HUES48 (cell line): ENCODE measurements around the gene CAAP1.
"Not testable (repeated sequence)": the region's sequence is repeated elsewhere in the genome, so short reads cannot be mapped to it uniquely, and the experiment has no call there.

Experiments
- H3K27ac ChIP-seq: one replicate; pipeline ENCODE4 v1.7.0; 2013; ENCODE audit warnings: low read depth, low read length, inconsistent platforms
- H3K27me3 ChIP-seq: 2 replicates; pipeline ENCODE4 v1.6.1; 2013; ENCODE audit warnings: mild to moderate bottlenecking, low read length; ENCODE audit not compliant: control insufficient read depth, insufficient read depth
- H3K36me3 ChIP-seq: 2 replicates; pipeline ENCODE4 v1.6.1; 2013; ENCODE audit warnings: low read length; ENCODE audit not compliant: control insufficient read depth, insufficient read depth
- H3K4me1 ChIP-seq: 2 replicates; pipeline ENCODE4 v1.6.1; 2013; ENCODE audit warnings: mild to moderate bottlenecking, low read length; ENCODE audit not compliant: control insufficient read depth, insufficient read depth
- H3K4me3 ChIP-seq: 2 replicates; pipeline ENCODE4 v1.5.1; 2013; ENCODE audit warnings: mild to moderate bottlenecking, low read depth, low read length
- H3K9ac ChIP-seq: 2 replicates; pipeline ENCODE4 v1.6.1; 2013; ENCODE audit warnings: mild to moderate bottlenecking, low read depth, low read length, moderate library complexity
- H3K9me3 ChIP-seq: 2 replicates; pipeline ENCODE4 v1.6.1; 2013; ENCODE audit warnings: low read length; ENCODE audit not compliant: control insufficient read depth, insufficient read depth

The CAAP1 gene

DNA sequence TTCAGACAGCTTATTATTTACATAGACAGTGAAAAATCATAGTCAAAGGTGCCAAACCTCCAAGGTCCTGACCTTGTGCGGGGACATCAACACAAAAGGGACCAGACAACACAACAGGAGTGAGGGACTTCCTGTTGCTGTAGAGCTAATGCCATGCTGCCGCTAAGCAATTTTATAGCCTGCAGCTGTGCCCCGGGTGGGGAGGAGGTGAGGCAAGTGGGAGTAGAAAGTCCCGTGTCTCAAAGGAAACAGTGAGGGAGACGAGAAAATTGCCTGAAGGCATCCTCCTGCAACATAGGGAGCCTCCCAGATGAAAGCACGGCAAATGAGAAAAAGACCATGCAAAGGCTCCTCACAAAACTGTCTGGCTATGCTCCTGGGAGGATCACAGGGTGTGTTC lies 58.8 kb downstream of the CAAP1 start:
- H3K27me3 ChIP-seq = no peaks in the 10 kb centered on the region
- H3K9ac ChIP-seq = no peak overlapping the region
- H3K9me3 ChIP-seq = no peaks in the 10 kb centered on the region
- no peak overlapping the region for H3K27ac ChIP-seq
- H3K36me3 ChIP-seq = no peaks in the 10 kb centered on the region; the same call in 1 of the 2 replicates
- H3K4me3 ChIP-seq = no peak overlapping the region
- peaks cover 4% of the 10 kb centered on the region; the same call in 1 of the 2 replicates for H3K4me1 ChIP-seq

GRCh38 chr9:26828391-26828955 lies 64.1 kb downstream of the CAAP1 start:
- not testable (repeated sequence) for H3K9me3 ChIP-seq, H3K27ac ChIP-seq, H3K9ac ChIP-seq, H3K36me3 ChIP-seq, H3K27me3 ChIP-seq, H3K4me3 ChIP-seq, H3K4me1 ChIP-seq

- Histone ChIP-seq H3K9me3 (no peaks in the 10 kb centered on the region), H3K27ac (no peak overlapping the region)
These were observed 77.8 kb downstream of the CAAP1 start for GRCh38 chr9:26814799-26815198.

GRCh38 chr9:26813247-26813646 lies 79.4 kb downstream of the CAAP1 start:
- H3K4me1 ChIP-seq = no peaks in the 10 kb centered on the region
- H3K36me3 ChIP-seq = no peaks in the 10 kb centered on the region
- no peak overlapping the region for H3K9ac ChIP-seq
- no peaks in the 10 kb centered on the region for H3K27me3 ChIP-seq
- H3K27ac ChIP-seq = no peak overlapping the region
- H3K9me3 ChIP-seq = no peaks in the 10 kb centered on the region
- H3K4me3 ChIP-seq = no peak overlapping the region

More at GRCh38 chr9:26814799-26815198, 77.8 kb downstream of the CAAP1 start:
- H3K36me3 ChIP-seq = no peaks in the 10 kb centered on the region
- no peak overlapping the region for H3K4me3 ChIP-seq
- H3K27me3 ChIP-seq = no peaks in the 10 kb centered on the region
- no peak overlapping the region for H3K9ac ChIP-seq
- no peaks in the 10 kb centered on the region for H3K4me1 ChIP-seq

DNA sequence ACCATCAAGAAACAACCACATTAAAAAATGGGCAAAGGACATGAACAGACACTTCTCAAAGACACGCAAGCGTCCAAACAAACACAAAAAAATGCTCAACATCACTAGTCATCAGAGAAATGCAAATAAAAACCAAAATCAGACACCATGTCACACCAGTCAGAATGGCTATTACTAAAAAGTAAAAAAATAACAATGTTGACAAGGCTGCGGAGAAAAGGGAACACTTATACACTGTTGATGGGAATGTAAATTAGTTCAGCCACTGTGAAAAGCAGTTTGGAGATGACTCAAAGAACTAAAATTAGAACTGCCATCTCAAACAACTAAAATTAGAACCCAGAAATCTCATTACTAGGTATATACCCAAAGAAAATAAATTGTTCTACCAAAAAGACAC lies 80.4 kb downstream of the CAAP1 start:
- no peak overlapping the region for H3K27ac ChIP-seq
- no peaks in the 10 kb centered on the region for H3K9me3 ChIP-seq
- H3K27me3 ChIP-seq = no peaks in the 10 kb centered on the region
- no peak overlapping the region for H3K4me3 ChIP-seq
- H3K4me1 ChIP-seq = no peaks in the 10 kb centered on the region
- H3K9ac ChIP-seq = no peak overlapping the region
- no peaks in the 10 kb centered on the region for H3K36me3 ChIP-seq

- Histone ChIP-seq H3K36me3 (no peaks in the 10 kb centered on the region), H3K9ac (no peak overlapping the region), H3K4me1 (no peaks in the 10 kb centered on the region), H3K27ac (no peak overlapping the region), H3K9me3 (no peaks in the 10 kb centered on the region), H3K4me3 (no peak overlapping the region), H3K27me3 (no peaks in the 10 kb centered on the region)
These were observed 81.5 kb downstream of the CAAP1 start for GRCh38 chr9:26811106-26811505.

DNA sequence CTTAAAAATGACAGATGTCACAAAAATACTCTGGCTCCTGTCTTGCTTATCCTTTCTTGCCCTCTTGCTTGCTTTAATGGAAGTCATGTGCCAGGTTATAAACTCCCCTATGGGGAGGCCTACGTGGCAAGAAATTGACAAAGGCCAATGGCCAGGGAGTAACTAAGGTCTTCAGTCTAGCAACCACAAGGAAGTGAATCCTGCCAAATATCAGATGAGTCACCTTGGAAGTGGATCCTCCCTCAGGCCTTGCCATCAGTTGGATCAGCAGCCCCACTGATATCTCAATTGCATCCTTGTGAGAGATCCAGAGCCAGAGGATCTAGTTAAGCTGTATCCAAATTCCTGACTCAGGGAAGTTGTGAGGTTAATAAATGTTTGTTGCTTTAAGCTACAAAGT lies 82.8 kb downstream of the CAAP1 start:
- no peaks in the 10 kb centered on the region for H3K9me3 ChIP-seq
- H3K4me1 ChIP-seq = no peaks in the 10 kb centered on the region
- H3K9ac ChIP-seq = no peak overlapping the region
- H3K27ac ChIP-seq = no peak overlapping the region
- no peaks in the 10 kb centered on the region for H3K36me3 ChIP-seq
- H3K27me3 ChIP-seq = no peaks in the 10 kb centered on the region
- H3K4me3 ChIP-seq = no peak overlapping the region

GRCh38 chr9:26807161-26807560 lies 85.4 kb downstream of the CAAP1 start:
- Histone ChIP-seq H3K9ac (no peak overlapping the region), H3K27me3 (no peaks in the 10 kb centered on the region), H3K36me3 (no peaks in the 10 kb centered on the region), H3K4me3 (no peak overlapping the region), H3K9me3 (no peaks in the 10 kb centered on the region), H3K4me1 (no peaks in the 10 kb centered on the region), H3K27ac (no peak overlapping the region)

- Histone ChIP-seq H3K4me1 (peaks cover 12% of the 10 kb centered on the region), H3K9ac (no peak overlapping the region), H3K36me3 (no peaks in the 10 kb centered on the region), H3K27ac (no peak overlapping the region), H3K27me3 (no peaks in the 10 kb centered on the region), H3K9me3 (no peaks in the 10 kb centered on the region), H3K4me3 (no peak overlapping the region)
These were observed 89.7 kb downstream of the CAAP1 start for GRCh38 chr9:26802921-26803320.

- Histone ChIP-seq H3K4me3 (no peak overlapping the region), H3K9me3 (no peaks in the 10 kb centered on the region), H3K27ac (no peak overlapping the region), H3K9ac (no peak overlapping the region), H3K4me1 (peaks cover 12% of the 10 kb centered on the region), H3K36me3 (no peaks in the 10 kb centered on the region), H3K27me3 (no peaks in the 10 kb centered on the region)
These were observed 90.8 kb downstream of the CAAP1 start for GRCh38 chr9:26801772-26802171.

DNA sequence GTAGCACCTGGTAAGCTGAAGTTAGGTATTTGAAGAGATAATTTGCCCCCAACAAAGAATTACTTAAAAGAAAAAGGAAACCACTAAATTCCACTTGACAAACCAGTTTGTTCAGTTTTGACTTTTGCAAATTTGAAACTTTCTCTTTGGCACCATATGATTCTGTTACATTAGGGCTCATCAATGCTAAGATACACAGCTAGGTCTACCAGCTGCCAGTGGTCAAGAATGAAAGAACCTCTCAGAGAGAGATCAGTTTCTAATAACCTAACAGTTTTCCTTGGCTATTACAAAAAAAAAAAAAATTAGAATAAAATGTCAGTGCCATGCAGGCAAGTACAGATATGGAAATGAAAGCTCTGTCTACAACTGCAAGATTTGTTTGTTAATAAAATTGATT lies 92.3 kb downstream of the CAAP1 start:
- Histone ChIP-seq H3K9me3 (no peaks in the 10 kb centered on the region), H3K27me3 (no peaks in the 10 kb centered on the region), H3K4me3 (no peak overlapping the region), H3K36me3 (no peaks in the 10 kb centered on the region), H3K9ac (no peak overlapping the region), H3K27ac (no peak overlapping the region), H3K4me1 (peaks cover 12% of the 10 kb centered on the region)

DNA sequence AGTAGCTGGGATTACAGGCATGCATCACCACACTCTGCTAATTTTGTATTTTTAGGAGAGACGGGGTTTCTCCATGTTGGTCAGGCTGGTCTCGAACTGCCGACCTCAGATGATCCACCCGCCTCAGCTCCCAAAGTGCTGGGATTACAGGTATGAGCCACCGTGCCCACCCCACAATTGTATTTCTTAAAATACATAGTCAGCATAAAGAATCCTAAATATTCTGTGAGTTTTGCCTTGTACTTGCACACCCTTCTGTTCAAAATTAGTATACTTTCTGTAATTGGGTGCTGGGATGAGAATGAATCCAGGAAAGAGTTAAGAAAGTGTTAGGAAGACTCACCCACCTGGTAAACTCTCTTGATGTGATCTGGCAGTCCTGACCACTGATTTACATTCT lies 101.3 kb downstream of the CAAP1 start:
- Histone ChIP-seq H3K27ac (no peak overlapping the region), H3K4me1 (peaks cover 26% of the 10 kb centered on the region)

More for the DNA sequence above, 101.3 kb downstream of the CAAP1 start:
- no peak overlapping the region for H3K9ac ChIP-seq
- no peaks in the 10 kb centered on the region for H3K27me3 ChIP-seq
- H3K4me3 ChIP-seq = no peak overlapping the region
- no peaks in the 10 kb centered on the region for H3K9me3 ChIP-seq
- no peaks in the 10 kb centered on the region for H3K36me3 ChIP-seq
